IPS-15b (cell line): ENCODE measurements around the gene TCAP.

ENCODE experiments used
- H3K27me3 ChIP-seq: one replicate; pipeline ENCODE4 v1.6.1; 2013; ENCODE audit warnings: low read length; ENCODE audit not compliant: control insufficient read depth, insufficient read depth
- H3K36me3 ChIP-seq: one replicate; pipeline ENCODE4 v1.6.1; 2013; ENCODE audit warnings: low read length; ENCODE audit not compliant: control insufficient read depth, insufficient read depth
- H3K4me1 ChIP-seq: one replicate; pipeline ENCODE4 v1.6.1; 2013; ENCODE audit warnings: mild to moderate bottlenecking, low read length; ENCODE audit not compliant: control insufficient read depth, insufficient read depth
- H3K4me3 ChIP-seq: one replicate; pipeline ENCODE4 v1.5.1; 2013; ENCODE audit warnings: low read depth, low read length
- H3K9ac ChIP-seq: one replicate; pipeline ENCODE4 v1.6.1; 2013; ENCODE audit warnings: low read depth, mild to moderate bottlenecking, low read length
- H3K9me3 ChIP-seq: one replicate; pipeline ENCODE4 v1.6.1; 2013; ENCODE audit warnings: mild to moderate bottlenecking, low read length; ENCODE audit not compliant: control insufficient read depth, insufficient read depth

TCAP gene, protein sequence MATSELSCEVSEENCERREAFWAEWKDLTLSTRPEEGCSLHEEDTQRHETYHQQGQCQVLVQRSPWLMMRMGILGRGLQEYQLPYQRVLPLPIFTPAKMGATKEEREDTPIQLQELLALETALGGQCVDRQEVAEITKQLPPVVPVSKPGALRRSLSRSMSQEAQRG

DNA sequence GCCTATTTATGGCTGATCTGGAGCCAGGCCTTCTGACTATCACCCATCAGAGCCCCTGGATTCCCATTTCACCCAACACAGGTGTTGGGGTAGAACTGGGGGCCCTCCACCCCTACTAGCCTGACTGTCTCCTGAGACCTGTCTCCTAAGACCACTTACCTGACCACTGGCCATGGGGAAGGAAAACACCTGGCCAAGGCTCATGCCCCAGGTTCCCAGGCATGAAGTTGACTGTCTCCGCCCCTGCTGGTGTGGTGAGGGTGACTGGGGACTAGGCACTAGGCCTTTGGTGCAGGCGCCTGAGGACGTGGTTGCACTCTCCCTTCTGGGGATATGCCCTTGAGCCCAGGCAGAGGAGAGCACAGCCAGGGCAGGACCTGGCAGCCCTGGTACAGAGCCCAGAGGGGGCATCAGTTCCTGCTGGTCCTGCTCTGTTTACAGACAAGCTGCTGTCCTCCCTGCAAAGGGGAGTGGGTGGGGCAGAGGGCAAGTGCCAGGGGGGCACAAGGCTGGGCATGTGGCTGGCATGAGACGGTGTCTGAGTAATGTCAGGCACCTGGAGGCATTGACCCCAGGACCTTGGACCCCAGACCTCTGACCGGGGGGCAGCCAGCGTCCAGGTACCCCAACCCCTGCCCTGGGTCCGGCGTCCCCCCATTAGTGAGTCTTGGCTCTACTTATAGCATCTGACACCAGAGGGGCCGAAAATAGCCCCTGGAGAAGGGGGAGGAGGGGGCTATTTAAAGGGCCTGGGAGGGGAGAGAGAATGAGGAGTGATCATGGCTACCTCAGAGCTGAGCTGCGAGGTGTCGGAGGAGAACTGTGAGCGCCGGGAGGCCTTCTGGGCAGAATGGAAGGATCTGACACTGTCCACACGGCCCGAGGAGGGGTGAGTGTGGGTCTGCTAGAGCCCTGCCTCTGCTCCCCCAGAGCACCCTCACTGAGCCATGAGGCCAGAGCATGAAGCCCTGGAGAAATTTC, at the start of gene TCAP:
Gene TCAP, plus strand, starts transcription at position 769 of the 981 bp plus-strand sequence. Its CDS starts 11 bp downstream, at position 780.
- peak within 1 kb of the TSS; percentile 49 for H3K4me3 ChIP-seq
- H3K4me1 ChIP-seq = peaks cover 28% of the 10 kb centered on the region

DNA sequence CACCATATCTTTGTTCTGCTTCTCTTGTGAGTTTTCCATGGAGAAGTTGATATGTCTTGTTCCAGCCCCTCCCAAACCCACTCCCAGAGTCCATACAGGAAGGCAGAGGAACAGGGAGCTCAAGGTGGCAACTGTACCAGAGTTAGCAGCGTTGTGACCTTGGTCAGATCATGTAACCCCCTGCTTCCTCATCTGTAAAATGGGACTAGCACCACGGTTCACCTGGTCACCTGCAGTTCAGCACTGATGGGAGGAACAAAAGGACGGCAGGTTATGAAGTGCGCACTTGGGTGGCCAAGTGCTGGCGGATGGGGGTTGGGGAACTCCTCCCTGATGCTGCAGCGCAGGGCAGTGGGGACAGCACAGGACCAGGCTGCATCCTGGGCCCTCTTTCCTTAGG, 49.7 kb upstream of the TCAP start:
- H3K36me3 ChIP-seq = no peaks in the 10 kb centered on the region
- peaks cover 4% of the 10 kb centered on the region for H3K4me1 ChIP-seq
- no peak overlapping the region for H3K9ac ChIP-seq
- no peak overlapping the region for H3K4me3 ChIP-seq
- peaks cover 80% of the 10 kb centered on the region for H3K27me3 ChIP-seq
- no peaks in the 10 kb centered on the region for H3K9me3 ChIP-seq

More for the DNA sequence above, at the start of gene TCAP:
- H3K9ac ChIP-seq = peak within 1 kb of the TSS; percentile 60
- H3K27me3 ChIP-seq = peaks cover 19% of the 10 kb centered on the region
- peaks cover 16% of the 10 kb centered on the region for H3K36me3 ChIP-seq
- H3K9me3 ChIP-seq = no peaks in the 10 kb centered on the region

DNA sequence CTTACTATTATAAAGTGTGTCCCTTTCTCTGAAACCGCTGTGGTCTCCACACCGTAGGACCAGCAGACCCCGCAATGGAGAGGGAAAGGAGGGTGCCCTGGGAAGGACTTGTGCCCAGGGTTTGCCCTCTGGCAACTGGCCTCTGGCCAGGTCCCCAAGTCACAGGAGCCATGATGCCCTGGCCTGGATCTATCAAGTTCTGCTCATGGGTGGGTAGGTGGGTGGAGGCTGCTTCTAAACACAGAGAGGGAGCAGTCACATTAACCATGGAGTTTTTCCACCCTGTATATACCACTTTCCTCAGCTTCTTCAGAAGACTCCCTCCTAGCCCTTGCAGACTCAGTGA, 48.1 kb upstream of the TCAP start:
- peaks cover 77% of the 10 kb centered on the region for H3K27me3 ChIP-seq
- peak overlapping the region; percentile 33 for H3K4me3 ChIP-seq
- no peaks in the 10 kb centered on the region for H3K36me3 ChIP-seq
- H3K4me1 ChIP-seq = peaks cover 5% of the 10 kb centered on the region
- no peak overlapping the region for H3K9ac ChIP-seq
- no peaks in the 10 kb centered on the region for H3K9me3 ChIP-seq

DNA sequence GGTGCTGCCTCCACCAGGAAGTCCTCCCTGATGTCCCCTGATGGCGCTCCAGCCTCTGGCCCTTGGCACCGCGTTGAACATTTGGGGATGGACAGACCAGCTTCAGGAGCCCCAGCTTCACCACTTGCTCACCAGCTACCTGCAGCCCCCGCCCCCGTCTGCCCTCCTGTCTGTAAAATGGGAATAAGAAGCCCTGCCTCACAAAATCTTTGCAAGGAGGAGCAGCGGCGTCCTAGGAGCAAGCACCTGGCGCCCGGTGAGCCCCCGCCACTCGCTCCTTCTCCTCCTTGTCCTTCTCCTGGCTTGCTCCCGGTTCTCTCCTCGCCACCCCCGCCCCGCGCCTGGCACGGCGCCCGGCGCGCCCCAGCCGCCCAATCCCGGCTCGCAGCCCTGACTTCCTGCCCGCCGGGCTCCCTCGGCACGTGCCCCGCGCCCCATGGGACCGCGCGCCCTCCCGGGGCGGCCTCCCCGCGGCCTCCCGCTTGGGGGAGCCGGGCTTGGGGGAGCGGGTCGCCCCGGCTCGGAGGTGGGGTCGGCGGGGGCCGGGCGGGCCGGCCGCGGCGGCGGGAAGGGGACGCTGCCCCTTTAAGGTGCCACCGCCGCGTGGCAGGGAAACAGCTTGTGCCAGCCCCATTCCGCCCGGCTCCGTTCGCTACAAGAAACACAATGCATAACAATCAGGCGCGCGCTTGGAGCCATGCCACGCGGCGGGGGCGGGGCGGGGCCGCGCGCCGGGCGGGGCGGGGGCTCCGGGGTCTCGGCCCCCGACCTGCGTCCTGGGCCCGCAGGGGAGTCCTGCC, 47.5 kb upstream of the TCAP start:
- Histone ChIP-seq H3K9ac (no peak overlapping the region), H3K27me3 (peaks cover 78% of the 10 kb centered on the region), H3K9me3 (no peaks in the 10 kb centered on the region), H3K36me3 (no peaks in the 10 kb centered on the region), H3K4me1 (peaks cover 8% of the 10 kb centered on the region), H3K4me3 (peak overlapping the region; percentile 68)

DNA sequence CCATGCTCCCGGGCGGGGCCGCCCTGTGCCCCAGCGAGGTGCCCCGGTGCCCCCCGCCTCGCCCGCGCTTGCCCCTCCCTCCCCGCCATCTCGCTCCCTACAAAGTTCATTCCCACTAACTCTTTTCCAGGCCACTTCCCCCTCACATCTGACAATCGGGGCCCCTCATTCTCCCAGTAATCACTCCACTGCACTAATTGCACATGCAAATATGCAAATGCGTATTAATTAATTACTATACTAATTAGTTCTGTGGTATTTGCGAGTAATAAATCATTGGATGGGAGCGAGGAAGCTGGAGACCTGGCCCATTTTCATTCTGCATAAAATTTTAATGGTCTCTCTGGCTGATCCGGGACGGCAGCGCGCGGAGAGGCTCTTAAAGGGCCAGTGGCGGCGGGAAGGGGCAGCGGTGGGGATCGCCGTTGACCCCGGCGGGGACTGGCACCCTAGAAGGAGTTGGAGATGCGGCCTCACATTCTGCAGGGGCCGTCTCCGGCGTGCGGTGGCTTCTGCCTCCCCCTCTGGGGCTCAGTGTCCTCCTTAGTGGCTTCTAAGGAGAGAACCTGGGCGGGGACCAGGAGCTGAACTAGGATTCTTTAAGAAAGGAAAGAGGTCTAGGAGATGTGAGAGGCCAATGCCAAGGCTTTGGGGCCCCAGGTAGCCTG, 46.8 kb upstream of the TCAP start:
- H3K9me3 ChIP-seq = no peaks in the 10 kb centered on the region
- no peaks in the 10 kb centered on the region for H3K36me3 ChIP-seq
- peaks cover 75% of the 10 kb centered on the region for H3K27me3 ChIP-seq
- H3K9ac ChIP-seq = no peak overlapping the region
- H3K4me1 ChIP-seq = peaks cover 8% of the 10 kb centered on the region
- peak overlapping the region; percentile 68 for H3K4me3 ChIP-seq

DNA sequence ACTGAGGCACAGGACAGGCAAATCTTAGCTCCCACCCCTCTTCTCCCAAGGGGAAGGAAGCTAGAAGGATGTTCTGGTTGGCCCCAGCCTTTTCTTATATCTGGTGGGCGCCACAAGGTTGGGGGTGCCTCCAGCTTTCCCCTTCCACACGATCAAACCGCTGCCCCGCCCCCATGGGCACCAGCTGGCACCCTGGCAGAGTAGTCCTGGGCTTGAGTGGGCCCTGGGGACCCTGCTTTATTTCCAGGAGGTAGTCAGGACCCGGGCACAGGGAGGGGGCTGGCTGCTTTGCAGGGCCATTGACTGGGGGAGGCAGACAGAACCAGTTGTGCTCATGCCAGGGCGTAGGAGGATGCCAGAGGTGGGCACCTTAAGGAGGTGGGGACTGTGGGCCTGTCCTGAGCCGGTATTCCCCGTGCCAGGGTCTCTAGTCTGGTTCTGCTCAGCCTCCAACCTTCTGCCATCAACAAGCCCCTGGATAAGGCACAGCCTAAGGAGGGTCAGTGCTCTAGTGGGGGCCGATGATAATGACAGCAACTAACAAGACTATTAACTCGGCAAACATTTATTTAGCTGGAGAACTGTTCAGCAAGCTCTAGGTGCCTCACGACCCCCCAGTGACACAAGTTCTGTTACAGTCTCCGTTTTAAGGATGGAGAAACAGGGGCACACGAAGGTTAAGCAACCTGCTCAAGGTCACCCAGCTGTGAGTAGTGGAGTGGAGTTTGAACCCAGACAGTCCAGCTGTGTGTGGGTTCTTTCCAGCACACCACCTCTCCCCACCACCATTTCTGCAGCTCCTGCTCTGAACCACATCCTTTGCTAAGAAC, 46.0 kb upstream of the TCAP start:
- Histone ChIP-seq H3K27me3 (peaks cover 77% of the 10 kb centered on the region), H3K4me3 (peak overlapping the region; percentile 68), H3K9ac (no peak overlapping the region)

DNA sequence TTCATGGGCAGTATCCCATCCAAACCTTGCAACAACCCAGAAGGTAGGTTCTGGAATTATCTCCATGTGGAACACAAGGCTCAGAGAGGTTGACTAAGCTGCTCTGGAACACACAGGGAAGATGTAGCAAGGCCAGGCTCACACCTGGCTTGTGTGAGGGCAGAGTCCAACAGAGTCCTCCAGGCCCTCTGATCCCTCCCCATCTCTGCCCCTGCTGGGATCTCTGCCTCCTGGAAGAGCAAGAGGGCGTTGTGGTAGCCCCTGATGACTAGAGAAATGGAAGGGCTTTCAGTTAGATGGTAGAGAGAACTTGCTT, 45.4 kb upstream of the TCAP start:
- H3K4me3 ChIP-seq = no peak overlapping the region
- H3K4me1 ChIP-seq = peaks cover 8% of the 10 kb centered on the region
- H3K36me3 ChIP-seq = no peaks in the 10 kb centered on the region
- H3K9ac ChIP-seq = no peak overlapping the region
- H3K27me3 ChIP-seq = peaks cover 76% of the 10 kb centered on the region
- H3K9me3 ChIP-seq = no peaks in the 10 kb centered on the region

More for the DNA sequence above, 46.0 kb upstream of the TCAP start:
- H3K36me3 ChIP-seq = no peaks in the 10 kb centered on the region
- H3K9me3 ChIP-seq = no peaks in the 10 kb centered on the region
- H3K4me1 ChIP-seq = peaks cover 8% of the 10 kb centered on the region

DNA sequence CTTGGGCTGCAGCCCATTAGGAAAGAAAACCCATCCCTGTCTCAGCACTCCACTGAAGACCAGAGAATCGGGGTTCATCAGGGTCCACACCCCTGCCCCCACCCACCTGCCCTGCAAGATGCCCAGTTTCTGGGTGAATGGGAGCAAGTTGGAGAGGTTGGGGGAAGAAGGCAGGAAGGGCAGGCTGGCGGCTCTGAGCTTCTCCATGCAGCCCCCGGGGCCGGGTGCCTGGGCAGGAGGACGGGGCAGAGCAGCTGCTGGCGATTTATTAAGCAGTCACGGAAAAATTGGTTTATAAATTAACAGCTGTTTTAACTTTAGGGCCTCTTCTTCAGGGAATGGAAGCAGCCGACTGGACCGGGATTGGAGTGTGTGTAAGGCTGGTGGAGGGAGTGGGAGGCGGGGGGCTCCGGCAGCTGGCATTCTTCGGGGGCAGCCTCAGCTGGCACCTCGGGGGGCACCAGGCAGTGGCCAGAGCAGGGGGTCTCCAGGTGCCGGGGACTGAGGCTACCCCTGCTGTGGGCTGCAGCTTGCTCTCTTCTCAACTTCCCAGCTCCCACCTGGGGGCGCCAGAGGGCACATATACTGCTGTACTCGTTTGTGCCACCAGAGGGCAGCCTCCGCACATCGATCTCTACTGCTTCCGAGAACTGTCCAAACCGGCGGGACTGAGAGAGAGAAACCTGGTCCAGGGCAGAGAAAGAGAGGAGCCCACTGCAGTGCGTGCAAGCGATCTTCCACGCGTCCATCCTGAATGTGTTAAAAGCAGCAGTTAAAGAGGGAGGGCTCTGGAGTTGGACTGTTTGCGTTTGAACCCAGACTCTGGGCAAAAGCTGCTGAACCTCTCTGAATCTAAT, 43.4 kb upstream of the TCAP start:
- Histone ChIP-seq H3K9ac (no peak overlapping the region), H3K9me3 (no peaks in the 10 kb centered on the region), H3K4me1 (peaks cover 4% of the 10 kb centered on the region), H3K27me3 (peaks cover 74% of the 10 kb centered on the region), H3K36me3 (no peaks in the 10 kb centered on the region), H3K4me3 (peak overlapping the region; percentile 27)

DNA sequence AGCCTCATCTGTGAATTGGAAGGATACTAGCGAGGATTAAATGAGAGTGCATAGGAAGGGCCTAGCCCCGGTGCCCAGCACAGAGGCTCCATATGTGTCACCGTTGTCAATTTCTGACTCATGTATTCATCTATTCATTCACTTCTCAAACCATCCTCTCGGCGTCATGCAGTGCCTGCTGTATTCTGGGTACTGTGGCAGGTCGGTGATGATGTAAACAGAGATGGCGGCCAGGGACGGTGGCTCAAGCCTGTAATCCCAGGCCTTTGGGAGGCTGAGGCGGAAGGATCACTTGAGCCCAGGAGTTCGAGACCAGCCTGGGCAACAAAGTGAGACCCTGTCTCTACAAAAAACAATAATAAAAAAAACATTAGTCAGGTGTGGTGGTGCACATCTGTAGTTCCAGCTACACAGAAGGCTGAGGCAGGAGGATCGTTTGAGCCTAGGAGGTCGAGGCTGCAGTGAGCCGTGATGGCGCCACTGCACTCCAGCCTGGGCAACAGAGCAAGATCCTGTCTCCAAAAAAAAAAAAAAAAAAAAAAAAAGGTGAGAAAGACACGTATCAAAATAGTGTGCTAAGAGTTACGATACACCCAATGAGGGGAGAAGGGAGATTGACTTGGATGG, 42.7 kb upstream of the TCAP start:
- no peaks in the 10 kb centered on the region for H3K36me3 ChIP-seq
- H3K4me1 ChIP-seq = peaks cover 4% of the 10 kb centered on the region
- no peak overlapping the region for H3K9ac ChIP-seq
- H3K4me3 ChIP-seq = peak overlapping the region; percentile 27
- no peaks in the 10 kb centered on the region for H3K9me3 ChIP-seq
- H3K27me3 ChIP-seq = peaks cover 68% of the 10 kb centered on the region
